GM18858 (cell line): Measurements from ENCODE around the gene MADD.

ENCODE experiments used
- ATAC-seq: cut with Tn5 transposase; IDR thresholded peaks from one replicate; pipeline ENCODE4 v1.9.1; 2021; ENCODE audit not compliant: unreplicated experiment

MADD gene

DNA sequence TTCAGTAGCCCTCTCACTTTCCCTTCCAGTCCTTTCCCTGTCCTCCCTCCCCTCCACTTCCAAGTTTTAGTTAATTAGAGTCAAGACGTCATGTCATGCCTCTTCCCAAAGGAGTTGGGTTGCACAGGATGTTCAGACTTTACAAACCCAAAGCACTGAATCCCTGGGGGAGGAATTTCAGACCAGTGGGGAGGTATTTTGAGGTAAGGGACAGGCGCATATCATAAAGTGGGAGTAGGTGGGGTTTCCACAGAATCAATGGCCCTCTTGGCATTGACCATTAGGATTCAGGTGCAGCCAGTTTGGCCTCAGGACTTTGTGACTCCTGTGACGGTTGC, 20.6 kb upstream of the MADD start:
- no peak for ATAC-seq

DNA sequence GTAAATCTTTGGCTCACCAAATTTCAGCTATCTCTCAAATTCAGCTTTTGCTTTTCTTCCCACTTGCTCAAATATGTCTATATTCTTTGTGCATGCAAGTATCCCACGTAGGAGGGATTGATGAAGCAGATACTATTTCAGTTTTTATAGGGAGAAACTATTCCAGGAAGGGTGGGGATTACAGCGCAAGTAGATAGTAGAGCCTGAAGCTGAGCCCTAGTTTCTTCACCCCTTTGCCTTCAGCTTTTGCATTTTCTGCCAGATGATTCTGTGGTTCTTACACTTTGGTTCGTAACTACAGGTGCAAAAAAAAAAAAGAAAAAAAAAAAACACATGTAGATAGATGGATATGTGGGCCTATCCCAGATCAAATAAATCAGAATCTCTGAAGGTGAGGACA, 18.2 kb upstream of the MADD start:
- ATAC-seq, result no peak

DNA sequence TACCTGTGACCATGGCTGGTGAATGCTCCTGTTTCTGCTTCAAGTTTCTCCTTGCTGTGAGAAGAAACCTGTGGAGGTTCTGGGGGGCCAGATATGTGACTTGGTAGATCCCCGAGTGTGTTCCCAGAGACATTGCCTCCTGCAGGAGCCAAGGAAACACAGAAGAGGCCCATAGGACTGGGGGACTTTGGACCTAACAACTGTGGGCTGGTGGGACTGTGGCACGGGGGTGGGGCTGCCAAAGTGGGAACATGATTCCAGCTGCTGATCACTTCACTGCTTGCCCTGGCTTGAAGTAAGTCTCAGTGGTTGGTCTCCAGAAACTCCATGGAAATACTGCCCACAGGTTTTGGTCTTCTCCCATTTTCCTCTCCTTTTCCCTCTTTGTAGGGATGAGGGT, 16.3 kb upstream of the MADD start:
- ATAC-seq, result no peak

- no peak for ATAC-seq
Measured at GRCh38 chr11:47254386-47254785, 15.5 kb upstream of the MADD start.

DNA sequence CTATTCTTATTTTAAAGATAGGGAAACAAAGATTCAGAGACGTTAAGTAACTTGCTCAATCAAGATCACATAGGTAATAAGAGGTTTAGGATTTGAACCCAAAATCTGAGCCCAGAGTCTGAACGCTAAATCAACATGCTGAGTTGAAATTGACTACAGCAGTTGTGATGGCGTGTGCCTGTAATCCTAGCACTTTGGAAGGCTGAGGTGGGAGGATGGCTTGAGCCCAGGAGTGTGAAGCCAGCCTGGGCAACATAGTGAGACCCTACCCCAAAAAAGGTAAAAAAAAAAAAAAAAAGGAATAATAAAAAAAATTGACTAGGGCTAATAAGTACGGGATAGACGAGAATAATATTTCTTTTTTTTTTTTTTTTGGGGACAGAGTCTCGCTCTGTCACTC, 13.6 kb upstream of the MADD start:
- ATAC-seq, result no peak

GRCh38 chr11:47257177-47257516, 12.8 kb upstream of the MADD start:
- ATAC-seq, result no peak

GRCh38 chr11:47257517-47258316, 12.2 kb upstream of the MADD start, which contains the start of gene NR1H3:
Gene NR1H3 (plus strand): TSS chr11:47257996. CDS start chr11:47259217, 1,221 bp downstream.
- ATAC-seq, result no peak

- no peak for ATAC-seq
Measured at GRCh38 chr11:47258317-47258902, 11.5 kb upstream of the MADD start.

- no peak for ATAC-seq
Measured at GRCh38 chr11:47259232-47259977, 10.5 kb upstream of the MADD start.

DNA sequence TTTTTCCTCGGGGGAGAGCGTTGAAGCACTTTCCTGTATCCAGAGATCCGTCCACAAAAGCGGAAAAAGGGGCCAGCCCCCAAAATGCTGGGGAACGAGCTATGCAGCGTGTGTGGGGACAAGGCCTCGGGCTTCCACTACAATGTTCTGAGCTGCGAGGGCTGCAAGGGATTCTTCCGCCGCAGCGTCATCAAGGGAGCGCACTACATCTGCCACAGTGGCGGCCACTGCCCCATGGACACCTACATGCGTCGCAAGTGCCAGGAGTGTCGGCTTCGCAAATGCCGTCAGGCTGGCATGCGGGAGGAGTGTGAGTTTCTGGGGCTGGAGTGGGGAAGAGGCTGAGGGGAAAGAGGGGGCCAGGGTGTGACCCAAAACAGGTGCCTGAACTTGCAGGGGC, 9.6 kb upstream of the MADD start:
- ATAC-seq, result no peak

DNA sequence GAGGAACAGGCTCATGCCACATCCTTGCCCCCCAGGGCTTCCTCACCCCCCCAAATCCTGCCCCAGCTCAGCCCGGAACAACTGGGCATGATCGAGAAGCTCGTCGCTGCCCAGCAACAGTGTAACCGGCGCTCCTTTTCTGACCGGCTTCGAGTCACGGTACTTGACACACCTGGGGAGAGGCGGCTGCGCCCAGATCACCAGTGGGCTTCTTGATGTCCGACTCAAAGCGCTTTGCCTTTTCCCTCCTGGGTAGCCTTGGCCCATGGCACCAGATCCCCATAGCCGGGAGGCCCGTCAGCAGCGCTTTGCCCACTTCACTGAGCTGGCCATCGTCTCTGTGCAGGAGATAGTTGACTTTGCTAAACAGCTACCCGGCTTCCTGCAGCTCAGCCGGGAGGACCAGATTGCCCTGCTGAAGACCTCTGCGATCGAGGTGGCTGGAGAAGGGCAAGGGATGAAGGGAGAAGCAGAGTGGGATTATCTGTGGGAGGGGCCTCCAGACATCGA, 8.6 kb upstream of the MADD start:
- no peak for ATAC-seq

DNA sequence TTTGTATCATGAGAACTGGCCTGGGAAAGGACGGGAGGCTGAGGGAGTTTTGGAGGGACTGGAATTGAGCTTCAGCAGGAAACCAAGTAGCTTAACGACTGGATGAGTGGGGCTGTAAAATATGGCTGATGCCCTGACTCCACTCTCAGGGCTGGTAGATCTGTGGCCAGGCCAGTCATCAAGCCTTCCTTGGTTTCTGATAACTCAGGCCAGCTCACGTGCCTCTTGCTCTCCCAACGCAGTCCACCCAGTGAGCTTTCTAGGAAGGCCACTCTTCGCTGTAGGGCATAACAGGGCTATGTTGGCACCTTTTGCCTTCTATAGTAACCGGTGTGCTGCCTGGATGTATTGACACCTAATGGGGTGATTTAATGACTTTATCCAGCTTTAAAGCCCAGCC, 5.8 kb upstream of the MADD start:
- ATAC-seq, result no peak

GRCh38 chr11:47264521-47264920, 5.4 kb upstream of the MADD start:
- no peak for ATAC-seq

DNA sequence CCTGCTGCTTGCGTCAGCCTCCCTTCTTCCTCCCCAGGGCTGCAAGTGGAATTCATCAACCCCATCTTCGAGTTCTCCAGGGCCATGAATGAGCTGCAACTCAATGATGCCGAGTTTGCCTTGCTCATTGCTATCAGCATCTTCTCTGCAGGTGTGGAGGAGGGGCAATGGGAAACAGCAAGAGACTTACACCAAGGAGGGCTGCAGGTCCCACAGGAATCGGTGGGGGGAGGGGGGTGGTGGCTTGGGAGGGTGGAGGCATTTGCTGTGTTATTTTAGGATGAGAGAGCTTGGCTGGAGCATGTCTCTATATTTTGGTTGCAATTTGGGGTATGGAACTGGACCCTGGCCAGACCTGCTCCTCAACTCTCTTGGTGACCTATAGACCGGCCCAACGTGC, 2.1 kb upstream of the MADD start:
- ATAC-seq, result no peak

DNA sequence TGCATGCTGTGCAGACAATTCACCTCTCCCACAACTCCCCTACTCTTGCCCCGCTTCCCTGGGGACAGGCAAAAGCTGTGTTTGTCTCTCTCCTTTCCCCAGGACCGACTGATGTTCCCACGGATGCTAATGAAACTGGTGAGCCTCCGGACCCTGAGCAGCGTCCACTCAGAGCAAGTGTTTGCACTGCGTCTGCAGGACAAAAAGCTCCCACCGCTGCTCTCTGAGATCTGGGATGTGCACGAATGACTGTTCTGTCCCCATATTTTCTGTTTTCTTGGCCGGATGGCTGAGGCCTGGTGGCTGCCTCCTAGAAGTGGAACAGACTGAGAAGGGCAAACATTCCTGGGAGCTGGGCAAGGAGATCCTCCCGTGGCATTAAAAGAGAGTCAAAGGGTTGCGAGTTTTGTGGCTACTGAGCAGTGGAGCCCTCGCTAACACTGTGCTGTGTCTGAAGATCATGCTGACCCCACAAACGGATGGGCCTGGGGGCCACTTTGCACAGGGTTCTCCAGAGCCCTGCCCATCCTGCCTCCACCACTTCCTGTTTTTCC, 1.4 kb upstream of the MADD start:
- ATAC-seq, result no peak

GRCh38 chr11:47269002-47269828, 718 bp upstream of the MADD start:
- peak; percentile 29 for ATAC-seq

GRCh38 chr11:47270331-47271271, 668 bp downstream of the MADD start:
- ATAC-seq, result no peak

GRCh38 chr11:47271328-47271727, 1.4 kb downstream of the MADD start:
- ATAC-seq, result no peak

GRCh38 chr11:47271961-47272661, 2.2 kb downstream of the MADD start:
- no peak for ATAC-seq
